ENCODE results near the gene CARS1.
A peak's percentile ranks its signal among the peaks of the same experiment; 100 is the strongest.

Gene CARS1

DNA sequence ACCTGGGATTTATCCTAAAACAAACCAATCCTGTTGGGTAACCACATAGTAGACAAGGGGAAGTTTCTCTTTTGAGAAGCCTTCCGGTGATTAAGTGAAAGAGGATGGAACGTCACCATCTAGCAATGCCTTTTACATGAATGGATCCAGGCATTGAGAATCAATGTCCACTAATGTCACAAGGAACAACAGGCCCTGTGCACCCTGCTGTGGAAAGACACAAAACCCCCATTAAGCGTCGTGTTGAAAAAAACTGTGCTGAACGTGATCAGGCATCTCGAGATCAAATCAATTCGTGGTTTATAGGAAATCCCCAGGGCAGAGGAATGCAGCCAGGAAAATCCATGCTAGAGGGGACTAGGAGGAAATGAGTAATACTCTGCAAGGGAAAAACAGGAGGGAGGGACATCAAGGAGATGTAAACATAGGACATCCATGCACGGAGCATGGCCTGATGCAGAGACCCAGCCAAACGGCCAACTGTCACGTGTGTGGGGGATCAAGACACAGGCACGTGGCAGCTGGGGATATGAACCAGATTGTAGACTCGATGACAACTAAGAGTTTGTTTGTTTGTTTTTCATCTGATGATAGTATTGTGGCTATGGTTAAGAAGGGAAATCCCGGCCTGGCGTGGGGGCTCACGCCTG, 38.6 kb upstream of the CARS1 start:
- peak; percentile 43; the same call in 2 of the 3 replicates for ATAC-seq (ENCODE audit: low read depth)
- DNase-seq (ENCODE audit: low spot score) = no peak
- H3K27ac ChIP-seq (ENCODE audit: poor library complexity, severe bottlenecking) = peak overlapping the region; percentile 57
- no peaks in the 10 kb centered on the region for H3K36me3 ChIP-seq (ENCODE audit: low read depth)
- H3K27me3 ChIP-seq (ENCODE audit: insufficient read depth, poor library complexity, severe bottlenecking) = no peaks in the 10 kb centered on the region
- no peaks in the 10 kb centered on the region for H3K9me3 ChIP-seq (ENCODE audit: severe bottlenecking)
- TF ChIP-seq, protein P1, sequence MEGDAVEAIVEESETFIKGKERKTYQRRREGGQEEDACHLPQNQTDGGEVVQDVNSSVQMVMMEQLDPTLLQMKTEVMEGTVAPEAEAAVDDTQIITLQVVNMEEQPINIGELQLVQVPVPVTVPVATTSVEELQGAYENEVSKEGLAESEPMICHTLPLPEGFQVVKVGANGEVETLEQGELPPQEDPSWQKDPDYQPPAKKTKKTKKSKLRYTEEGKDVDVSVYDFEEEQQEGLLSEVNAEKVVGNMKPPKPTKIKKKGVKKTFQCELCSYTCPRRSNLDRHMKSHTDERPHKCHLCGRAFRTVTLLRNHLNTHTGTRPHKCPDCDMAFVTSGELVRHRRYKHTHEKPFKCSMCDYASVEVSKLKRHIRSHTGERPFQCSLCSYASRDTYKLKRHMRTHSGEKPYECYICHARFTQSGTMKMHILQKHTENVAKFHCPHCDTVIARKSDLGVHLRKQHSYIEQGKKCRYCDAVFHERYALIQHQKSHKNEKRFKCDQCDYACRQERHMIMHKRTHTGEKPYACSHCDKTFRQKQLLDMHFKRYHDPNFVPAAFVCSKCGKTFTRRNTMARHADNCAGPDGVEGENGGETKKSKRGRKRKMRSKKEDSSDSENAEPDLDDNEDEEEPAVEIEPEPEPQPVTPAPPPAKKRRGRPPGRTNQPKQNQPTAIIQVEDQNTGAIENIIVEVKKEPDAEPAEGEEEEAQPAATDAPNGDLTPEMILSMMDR (IDR thresholded peaks at IDR 0.05; ENCODE audit: poor library complexity, severe bottlenecking) = no peak
- H3K4me3 ChIP-seq (ENCODE audit: severe bottlenecking) = no peak overlapping the region
- peaks cover 13% of the 10 kb centered on the region for H3K4me1 ChIP-seq (ENCODE audit: insufficient read depth, poor library complexity, severe bottlenecking)

DNA sequence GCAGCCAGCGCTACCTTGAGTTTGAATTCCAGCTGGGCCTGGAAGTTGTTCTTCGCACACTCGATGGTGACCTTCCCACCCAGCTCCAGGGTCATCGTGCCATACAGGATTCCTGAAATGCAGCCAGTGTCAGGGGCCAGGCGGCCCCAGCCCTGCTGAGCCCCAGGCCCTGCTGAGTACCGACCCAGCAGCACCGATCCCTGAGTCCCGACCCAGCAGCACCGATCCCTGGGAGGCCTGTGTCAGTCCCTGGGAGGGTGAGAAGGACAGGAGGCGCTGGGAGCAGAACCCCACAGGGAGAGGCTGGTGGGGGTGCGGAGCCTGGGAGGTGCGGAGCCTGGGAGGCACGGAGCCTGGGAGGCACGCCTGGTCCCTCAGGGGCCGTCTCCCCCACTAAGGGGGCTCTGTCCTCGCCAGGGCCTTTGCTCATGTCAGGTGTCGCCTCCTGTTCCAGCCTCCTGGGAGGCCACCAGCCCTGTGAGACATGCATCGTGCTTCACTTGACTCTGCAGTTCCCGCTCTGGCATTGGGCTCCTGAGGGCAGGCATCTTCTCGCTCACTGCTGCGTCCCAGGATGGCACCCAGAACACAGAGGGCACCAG, 37.1 kb upstream of the CARS1 start:
- H3K27ac ChIP-seq (ENCODE audit: poor library complexity, severe bottlenecking) = peak overlapping the region; percentile 57
- peaks cover 13% of the 10 kb centered on the region for H3K4me1 ChIP-seq (ENCODE audit: insufficient read depth, poor library complexity, severe bottlenecking)
- TF ChIP-seq, protein P1 (IDR thresholded peaks at IDR 0.05; ENCODE audit: poor library complexity, severe bottlenecking) = no peak
- DNase-seq (ENCODE audit: low spot score) (peak; percentile 54), ATAC-seq (ENCODE audit: low read depth) (no peak)
- H3K27me3 ChIP-seq (ENCODE audit: insufficient read depth, poor library complexity, severe bottlenecking) = no peaks in the 10 kb centered on the region
- H3K9me3 ChIP-seq (ENCODE audit: severe bottlenecking) = no peaks in the 10 kb centered on the region
- H3K36me3 ChIP-seq (ENCODE audit: low read depth) = no peaks in the 10 kb centered on the region
- no peak overlapping the region for H3K4me3 ChIP-seq (ENCODE audit: severe bottlenecking)

DNA sequence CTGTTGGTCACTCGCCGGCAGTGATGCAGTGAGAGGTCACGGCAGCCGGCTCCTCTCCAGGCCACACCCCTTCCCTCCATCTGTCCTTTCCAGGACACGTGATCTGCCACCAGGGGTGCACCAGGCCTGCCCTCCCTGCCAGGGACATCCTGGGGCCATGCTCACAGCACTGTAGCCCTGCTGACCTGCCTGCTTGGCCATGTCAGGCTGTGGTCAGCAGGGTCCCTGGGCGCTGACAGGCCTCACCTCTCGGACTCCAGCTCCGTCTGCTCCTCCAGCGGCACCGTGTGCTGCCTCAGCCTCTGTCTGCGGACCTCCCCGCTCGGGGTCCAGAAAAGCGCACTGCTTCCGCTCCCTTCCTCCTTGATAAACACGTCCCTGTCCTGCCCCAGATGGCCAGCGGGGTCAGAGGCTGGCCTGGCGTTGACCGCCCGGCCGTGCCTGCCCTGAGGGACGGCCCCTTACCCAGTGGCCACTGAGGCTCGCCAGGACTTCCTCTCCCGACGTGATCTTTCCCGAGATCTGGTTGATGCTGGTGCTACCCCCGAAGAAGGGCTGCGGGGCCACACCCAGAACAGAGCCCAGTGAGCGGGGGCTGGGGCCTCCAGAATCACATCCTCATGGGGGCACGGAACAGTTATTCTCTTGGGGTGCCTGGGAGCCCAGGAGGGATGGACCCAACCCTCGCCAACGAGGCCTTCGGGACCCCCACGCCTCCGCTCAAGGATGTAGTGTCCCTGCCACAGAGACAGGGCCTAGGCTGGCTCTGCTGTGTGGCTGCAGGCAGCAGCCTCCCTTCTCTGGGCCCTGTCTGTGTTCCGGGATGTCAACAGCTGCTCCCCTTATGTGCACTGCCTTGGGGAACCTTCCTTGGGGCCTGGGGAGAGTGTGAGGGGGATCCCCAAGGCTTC, 36.3 kb upstream of the CARS1 start:
- no peaks in the 10 kb centered on the region for H3K36me3 ChIP-seq (ENCODE audit: low read depth)
- H3K4me3 ChIP-seq (ENCODE audit: severe bottlenecking) = no peak overlapping the region
- TF ChIP-seq, protein P1 (IDR thresholded peaks at IDR 0.05; ENCODE audit: poor library complexity, severe bottlenecking) = no peak
- DNase-seq (ENCODE audit: low spot score) = peak; percentile 51
- no peak overlapping the region for H3K27ac ChIP-seq (ENCODE audit: poor library complexity, severe bottlenecking)
- no peaks in the 10 kb centered on the region for H3K27me3 ChIP-seq (ENCODE audit: insufficient read depth, poor library complexity, severe bottlenecking)
- H3K4me1 ChIP-seq (ENCODE audit: insufficient read depth, poor library complexity, severe bottlenecking) = peaks cover 13% of the 10 kb centered on the region
- ATAC-seq (ENCODE audit: low read depth) = no peak
- no peaks in the 10 kb centered on the region for H3K9me3 ChIP-seq (ENCODE audit: severe bottlenecking)

DNA sequence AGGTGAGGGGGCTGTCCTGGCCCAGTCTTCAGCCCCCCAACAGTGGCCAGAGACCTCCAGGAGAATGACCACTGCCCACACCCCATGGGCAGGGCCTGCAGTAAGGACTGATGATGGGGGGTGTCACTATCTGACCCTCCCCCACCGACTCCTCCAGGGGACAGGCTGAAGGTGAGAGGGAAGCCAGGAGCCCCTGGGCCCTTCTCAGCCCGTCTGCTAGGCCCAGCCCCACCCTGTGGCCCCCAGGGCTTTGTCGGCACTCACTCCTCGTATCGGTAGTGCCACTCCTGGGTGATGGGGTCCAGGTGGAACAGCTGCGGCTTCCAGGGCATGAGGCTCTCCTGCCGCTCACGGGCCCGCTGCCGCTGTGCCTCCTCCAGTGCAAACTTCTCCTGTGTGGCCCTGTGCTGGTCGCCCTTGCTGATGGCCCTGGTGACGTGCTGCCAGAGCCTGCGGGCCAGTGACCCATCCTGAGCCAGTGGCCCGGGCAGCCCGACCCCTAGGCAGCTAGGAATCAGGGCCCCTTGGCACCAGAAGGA, 35.4 kb upstream of the CARS1 start:
- Histone ChIP-seq H3K4me3 (ENCODE audit: severe bottlenecking) (no peak overlapping the region), H3K4me1 (ENCODE audit: insufficient read depth, poor library complexity, severe bottlenecking) (peaks cover 19% of the 10 kb centered on the region), H3K27ac (ENCODE audit: poor library complexity, severe bottlenecking) (no peak overlapping the region), H3K9me3 (ENCODE audit: severe bottlenecking) (no peaks in the 10 kb centered on the region), H3K36me3 (ENCODE audit: low read depth) (no peaks in the 10 kb centered on the region), H3K27me3 (ENCODE audit: insufficient read depth, poor library complexity, severe bottlenecking) (no peaks in the 10 kb centered on the region)
- DNase-seq (ENCODE audit: low spot score) = peak; percentile 49
- TF ChIP-seq, protein P1 (IDR thresholded peaks at IDR 0.05; ENCODE audit: poor library complexity, severe bottlenecking) = no peak
- no peak for ATAC-seq (ENCODE audit: low read depth)
